Activated gamma-delta T cell treated with Interleukin-2 at 50 U/mL for 16 hours (primary cell): ENCODE results near the gene RPA3.
"Not testable (repeated sequence)": the region's sequence is repeated elsewhere in the genome, so short reads cannot be mapped to it uniquely, and the experiment has no call there.

Experiments used
- DNase-seq: peaks from one replicate; pipeline ENCODE4 v3.0.0-alpha.2; 2020

Gene RPA3

DNA sequence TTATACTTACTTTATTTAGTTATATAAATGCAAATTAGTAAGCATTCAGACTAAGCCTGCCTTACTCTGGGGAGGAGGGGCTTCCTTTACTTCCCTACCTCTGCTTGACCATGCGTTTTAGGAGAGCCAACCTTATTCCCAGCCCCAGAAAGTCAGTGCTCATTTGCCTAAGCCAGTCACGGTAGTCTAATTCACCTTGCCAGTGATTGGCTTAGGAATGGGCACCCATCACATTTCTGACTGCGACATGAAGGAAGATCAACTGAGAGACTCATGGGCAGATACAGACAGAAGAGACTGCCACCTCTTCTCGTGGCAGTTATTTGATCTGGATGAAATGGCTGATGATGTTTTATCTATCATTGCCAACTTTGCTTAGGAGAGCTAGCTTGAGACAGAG is 29.5 kb downstream of the RPA3 start:
- DNase-seq: no peak

DNA sequence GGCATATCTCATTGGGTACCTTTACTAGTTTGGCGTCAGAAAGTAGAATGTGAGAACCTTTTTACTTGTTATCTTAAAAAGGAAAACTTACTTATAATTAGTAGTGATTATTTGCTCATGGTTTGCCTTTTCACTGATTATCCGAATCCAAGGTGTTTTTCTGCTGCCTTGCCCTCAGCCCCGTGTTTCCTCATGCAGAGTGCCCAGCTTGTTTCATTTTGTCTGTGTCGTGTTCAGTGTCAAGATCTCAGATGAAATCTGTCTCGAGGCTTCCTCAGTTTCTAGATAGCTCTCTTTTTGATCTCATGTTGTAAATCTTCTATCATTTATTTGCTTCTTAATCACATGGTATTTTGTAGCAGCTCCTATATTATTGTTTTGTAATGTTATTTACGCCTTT is 30.1 kb downstream of the RPA3 start:
- DNase-seq: no peak

DNA sequence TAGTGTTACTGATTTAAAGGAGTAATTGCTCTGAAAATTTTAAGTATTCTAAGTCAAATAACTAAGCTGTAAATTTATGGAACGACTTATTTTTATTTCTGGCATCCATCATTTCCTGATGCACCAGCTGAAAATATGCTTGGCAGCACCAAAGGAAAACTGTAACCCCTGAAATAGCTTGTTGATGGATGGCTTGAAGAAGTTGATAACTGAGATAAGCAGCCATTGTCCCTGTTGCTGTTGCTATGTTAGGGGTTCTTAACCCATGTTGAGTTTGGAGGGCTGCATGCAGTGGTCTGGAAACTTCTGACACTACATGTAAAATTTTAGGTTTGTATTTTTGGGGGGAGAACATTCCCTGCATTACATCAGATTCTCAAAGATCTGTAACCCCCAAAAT is 30.6 kb downstream of the RPA3 start:
- DNase-seq: no peak

DNA sequence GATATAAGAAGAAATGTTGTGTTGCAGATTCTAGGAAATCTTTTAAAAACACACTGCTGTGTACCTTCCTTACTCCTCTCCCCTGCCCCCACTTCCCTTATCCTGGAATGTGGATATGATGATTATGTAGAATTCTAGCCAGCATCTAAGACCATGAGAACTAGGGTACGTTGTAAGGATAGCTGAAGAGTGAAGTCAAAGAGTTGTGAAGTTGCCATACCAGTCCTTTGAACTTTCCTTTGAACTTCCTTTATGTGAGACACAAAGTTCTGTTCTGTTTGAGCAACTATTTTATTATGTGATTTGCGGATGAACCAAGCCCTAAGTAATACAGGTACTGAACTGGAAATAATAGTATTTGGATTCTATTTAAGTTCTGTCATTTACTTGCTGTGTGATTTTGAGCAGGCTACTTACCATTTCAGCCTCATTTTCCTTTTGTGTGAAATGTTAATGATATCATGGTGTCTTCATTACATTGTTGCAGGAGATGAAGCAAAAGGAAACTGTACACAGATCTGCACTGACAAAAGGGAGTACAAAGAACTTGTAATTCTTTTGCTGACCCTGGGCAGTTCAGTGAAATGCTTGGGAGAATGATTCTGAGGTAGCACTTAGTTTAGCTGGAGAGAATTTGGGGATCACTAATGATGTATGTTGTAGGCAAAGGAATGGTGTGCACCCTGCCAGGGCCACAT is 31.4 kb downstream of the RPA3 start:
- no peak for DNase-seq

DNA sequence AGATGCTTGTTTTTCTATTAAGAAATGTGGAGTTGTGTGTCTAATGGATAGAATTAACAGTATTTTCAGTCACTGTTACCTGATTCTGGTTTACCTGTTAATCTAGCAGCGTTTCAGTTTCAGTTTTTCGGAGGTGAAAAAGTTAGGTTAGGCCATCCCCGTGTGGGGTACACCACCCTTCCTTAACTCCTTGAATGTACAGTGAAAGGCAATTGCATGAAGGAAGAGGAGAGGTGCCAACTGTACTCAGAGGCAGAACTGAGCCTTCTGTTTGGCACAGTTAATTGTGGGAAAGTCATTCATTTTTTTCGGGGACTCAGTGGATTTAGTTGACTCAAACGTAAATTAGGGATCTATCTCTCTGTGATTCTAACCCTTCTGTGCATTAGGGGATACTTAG is 35.5 kb downstream of the RPA3 start:
- no peak for DNase-seq

DNA sequence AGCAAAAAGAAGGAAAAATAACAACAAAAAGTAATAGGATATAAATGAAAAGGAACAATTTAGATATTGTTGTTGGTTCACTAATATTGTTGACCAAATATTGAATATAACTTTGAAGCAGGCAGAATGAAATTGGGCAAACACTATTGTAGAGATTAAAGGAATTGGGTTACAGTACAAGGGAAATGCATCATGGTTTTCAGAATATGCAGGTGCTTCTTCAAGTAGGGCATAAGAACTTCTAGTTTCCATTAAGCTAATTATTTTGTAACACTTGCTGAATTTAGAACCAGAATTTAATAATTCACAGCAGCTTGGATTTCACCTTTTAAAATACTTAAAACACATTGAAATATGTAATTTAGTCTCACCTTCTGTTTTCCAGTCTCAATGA is 36.5 kb downstream of the RPA3 start:
- DNase-seq: no peak

DNA sequence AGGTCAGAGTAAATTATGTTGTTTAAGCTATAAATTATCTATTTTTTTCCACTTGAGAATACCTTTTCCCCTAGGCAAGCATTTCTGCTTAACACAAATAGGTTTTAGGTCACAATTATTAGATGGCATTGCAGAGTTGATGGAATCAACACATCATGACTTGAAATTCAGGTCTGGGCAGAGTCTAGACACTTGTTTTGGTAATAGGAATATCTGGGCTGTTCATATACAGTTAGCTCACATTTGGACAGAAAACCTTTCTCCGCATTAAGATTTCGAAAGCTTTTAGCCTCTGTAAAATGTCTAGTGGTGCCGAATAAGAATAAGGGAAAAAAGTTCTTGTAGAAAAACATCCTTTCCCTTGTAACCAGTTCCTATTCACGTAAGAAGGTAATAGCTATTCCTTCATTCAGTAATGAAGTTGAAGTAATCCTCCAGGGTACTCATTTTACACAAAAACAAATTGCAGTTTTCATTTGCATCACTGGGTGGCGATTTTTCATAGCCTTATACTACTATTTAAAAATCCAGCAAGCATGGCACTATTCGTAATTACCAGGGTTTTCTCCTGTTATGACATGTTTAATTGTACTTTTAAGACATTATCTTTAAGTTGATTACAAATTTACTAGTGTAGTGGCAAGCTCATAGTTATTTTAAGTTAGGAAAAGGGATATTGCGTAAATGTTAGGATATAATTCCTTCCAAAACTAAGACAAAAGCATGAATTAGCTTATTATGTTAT is 37.0 kb downstream of the RPA3 start:
- DNase-seq: peak; percentile 37

DNA sequence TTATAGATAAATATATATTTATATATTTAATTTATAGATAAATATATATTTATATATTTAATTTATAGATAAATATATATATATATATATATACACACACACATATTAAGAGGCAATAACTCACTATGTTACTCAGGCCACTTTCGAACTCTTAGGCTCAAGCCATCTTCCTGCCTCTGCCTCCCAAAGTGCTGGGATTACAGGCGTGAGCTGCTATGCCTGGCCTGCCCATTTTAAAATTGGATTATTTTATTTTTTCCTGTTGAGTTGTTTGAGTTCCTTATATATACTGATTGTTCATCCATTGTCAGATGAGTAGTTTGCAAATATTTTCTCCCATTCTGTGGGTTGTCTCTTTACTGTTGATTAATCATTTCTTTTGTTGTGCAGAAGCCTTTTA is 38.8 kb downstream of the RPA3 start:
- not testable (repeated sequence) for DNase-seq

DNA sequence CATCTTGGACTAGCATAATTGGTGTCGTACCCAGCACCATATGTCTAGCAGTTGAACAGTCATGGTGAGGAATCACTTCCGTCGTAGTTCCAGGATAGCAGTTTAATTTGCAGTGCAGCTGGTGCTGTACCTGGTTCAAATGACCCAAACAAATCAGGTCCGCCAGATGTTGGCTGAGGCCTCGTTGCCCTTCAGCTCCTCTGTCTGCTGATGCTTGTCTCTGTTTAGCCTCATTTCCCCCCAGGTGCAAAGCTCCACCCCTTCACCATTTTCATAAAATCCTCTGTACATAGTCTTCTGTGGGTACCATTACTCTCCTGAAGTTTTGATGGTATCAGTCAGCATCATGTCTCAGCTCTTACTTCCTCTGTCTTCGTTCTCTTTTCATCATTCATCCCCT is 42.7 kb downstream of the RPA3 start:
- DNase-seq: no peak

DNA sequence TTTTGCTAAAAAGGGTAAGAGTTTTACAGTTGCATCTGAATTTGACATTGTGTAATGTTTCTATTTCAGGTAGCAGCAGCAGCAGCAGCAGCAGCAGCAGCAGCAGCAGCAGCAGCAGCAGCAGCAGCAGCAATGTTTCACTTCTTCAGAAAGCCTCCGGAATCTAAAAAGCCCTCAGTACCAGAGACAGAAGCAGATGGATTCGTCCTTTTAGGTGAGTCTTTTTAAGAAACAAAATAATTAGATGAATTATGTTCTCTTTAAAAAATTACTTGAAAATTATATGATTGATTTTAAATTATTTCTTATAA is 45.2 kb downstream of the RPA3 start:
- no peak for DNase-seq

DNA sequence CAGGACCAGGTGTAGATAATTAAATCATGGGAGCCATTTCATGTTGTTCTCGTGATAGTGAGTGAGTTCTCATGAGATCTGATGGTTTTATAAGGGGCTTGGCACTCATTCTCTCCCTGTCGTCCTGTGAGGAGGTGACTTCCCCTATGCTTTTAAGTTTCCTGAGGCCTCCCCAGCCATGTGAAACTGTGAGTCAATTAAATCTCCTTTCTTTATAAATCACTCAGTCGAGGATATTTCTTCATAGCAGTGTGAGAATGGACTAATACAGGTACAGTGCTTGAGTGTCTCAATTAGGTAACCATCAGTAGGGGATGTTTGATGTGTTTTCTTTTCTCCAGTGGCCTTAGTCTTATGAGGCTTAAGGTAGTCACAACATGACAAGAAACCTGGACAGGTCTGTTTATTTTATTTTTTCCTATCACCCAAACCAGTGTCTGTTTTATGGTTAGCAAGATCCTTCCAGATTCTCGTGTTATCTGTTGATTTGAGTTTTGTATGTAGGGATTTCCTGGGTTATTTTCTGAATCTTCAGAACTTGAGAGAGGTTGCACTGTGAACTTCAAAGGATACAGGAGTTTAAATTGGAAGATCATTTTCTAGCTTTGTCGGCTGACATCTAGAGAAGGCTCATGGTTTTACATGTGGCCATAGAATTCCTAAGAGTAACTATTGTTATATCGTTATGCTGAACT is 45.7 kb downstream of the RPA3 start:
- DNase-seq: no peak

DNA sequence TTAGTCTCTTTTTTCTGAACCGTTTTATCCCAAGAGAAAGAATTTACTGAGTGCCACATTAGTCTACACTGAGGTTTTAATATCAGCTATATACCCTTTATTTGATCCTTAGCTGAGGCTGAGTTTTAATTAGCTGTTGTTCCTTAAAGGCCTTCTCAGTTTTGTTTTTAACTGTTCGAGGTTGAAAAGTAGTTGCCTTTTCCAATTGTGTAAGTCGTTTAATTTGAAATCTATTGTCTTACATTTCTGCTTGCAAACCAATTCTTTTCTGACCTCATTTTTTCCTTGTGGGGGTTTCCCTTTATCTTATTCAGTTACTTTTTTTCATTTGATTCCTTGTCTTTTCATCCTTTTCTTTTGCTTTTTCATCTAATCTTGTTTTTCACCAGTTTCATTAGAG is 47.0 kb downstream of the RPA3 start:
- no peak for DNase-seq

DNA sequence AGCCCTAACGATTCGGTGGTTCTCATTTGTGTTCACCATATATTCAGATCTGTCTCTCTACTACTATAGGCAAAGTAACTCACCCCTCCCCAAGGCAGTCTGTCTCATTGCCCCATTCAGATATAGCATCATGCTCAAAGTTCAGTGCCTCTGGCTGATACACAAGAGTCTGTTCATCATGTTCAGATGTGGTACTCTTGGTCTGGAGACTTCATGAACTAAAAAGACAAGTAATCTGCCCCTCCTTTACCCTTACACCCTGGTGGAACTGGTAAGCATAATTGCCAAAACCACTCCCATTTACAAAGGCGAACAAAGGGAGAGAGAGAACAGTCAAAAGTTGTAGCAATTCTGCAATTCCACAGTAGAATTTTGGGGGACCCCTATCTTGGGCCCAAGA is 47.9 kb downstream of the RPA3 start:
- DNase-seq: no peak

DNA sequence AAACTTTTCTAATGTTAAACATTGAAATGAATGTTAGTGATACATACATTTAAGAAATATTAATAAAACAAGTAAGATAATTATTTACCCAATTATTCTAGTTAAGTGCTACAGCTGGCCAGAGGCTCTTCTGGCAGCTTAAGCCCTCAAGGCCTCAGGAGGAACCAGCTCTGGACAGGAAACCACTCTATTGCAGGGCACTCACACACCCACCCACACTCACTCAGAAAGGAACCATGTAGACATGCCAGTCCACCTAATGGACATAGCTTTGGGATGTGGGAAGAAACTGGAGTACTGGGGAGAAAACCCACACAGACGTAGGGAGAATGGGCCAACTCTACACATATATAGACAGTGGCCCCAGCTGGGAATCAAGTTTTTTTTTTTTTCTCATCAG is 49.7 kb downstream of the RPA3 start:
- no peak for DNase-seq

DNA sequence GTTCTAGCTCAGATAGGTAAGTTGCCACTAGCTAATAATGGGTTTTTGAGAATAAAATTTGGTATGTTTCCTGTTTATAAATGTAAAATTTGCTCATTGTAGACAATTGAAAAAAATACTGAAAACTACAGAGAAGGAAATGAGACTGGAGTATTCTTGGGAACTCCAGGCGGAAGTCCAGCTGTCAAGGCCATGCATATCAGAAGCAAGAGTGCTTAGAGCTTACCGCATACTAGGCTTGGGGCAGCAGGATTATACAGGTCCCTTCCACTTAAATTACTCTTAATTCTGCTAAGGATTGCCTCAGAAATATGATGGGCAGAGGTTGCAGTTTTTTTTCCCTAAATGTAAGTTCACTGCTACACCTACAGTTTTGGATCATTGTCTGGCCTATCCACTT is 51.2 kb downstream of the RPA3 start:
- no peak for DNase-seq

DNA sequence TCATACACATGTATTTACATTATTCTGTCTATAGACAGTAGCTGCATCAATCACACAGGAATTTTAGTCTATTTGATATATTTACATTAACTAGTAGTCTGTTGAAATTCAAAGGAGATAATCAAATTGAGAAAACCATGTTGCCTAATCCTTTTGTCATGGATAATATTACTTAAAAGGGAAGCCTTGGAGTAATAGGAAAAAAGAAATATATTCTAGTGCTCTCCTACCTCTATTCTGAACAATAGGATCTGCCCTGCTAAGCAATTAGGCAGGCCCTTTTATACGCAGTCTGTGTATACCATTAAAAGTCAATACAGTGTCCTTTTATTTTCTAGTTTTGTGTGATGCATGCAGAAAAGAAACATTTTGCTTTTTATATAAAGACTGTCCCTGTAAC is 53.4 kb downstream of the RPA3 start:
- DNase-seq: no peak

DNA sequence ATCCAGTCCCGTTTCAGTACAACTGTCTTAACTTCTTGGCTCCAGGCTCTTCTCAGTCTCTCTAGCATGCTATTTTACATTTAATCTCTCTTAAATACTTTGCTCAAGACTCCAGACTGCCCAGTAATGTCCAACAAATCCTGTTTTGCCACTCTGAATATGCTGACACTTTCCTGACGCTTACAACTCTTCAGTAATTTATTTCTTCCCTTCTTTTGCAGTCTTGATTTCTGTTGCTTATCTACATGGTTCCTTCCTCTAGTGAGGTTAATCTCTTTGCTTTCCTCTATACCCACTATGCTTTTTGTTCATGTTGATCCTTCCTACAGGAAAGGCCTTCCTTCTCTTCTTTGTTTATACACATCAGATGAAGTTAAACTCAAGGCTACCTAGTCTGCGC is 54.1 kb downstream of the RPA3 start:
- no peak for DNase-seq

DNA sequence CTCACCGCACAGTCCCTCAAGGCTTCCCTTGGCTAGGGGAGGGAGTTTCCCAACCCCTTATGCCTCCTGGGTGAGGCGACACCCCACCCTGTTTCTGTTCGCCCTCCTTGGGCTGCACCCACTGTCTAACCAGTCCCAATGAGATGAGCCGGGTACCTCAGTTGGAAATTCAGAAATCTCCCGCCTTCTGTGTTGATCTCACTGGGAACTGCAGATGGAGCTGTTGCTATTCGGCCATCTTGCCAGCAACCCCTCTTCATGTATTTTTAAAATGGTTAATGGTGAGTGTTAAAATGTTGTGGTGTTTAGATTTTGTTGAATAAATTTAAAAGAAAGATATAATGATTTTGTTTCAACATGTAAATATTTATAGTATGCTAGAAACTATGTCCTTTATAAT is 55.9 kb downstream of the RPA3 start:
- no peak for DNase-seq

DNA sequence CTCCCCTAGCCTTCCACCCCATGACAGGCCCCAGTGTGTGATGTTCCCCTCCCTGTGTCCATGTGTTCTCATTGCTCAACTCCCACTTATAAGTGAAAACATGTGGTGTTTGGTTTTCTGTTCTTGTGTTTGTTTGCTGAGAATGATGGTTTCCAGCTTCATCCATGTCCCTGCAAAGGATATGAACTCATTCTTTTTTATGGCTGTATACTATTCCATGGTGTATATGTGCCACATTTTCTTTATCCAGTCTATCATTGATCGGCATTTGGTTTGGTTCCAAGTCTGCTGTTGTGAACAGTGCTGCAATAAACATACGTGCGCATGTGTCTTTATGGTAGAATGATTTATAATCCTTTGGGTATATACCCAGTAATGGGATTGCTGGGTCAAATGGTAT is 61.9 kb downstream of the RPA3 start:
- not testable (repeated sequence) for DNase-seq

DNA sequence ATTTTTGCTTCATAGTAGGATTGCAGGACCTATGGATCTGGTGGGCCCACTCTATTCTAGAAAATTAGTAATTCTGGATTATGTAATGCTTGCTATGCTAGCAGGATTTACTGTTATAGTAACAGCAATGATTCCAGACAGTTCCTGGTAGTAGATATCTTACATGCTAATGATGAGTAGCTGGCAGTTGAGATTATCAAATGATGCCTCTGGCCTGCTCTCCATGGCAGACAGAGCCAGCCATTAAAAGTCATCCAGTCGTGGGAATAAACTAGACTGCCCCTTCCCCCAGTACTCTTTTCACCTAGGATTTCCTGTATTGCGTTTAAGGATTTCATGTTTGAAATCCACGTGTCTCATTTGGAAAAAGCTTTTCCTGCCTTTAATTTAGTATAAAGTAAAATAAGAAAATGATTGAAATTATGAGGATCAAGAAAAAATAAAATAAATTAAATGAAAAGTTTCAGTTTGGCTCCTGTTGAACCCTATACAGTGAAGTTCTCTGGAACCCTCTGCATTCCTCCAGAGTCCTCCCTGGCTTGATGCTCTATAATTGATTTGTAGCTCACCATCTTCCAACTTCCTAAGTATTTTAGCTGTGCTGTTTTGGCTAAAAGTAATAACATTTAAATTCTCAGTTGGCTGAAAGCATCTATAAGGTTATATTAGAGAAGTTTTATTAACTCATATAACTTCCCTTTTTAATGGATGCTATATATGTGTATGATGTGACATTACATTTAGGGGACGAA is 63.3 kb downstream of the RPA3 start:
- DNase-seq: no peak

DNA sequence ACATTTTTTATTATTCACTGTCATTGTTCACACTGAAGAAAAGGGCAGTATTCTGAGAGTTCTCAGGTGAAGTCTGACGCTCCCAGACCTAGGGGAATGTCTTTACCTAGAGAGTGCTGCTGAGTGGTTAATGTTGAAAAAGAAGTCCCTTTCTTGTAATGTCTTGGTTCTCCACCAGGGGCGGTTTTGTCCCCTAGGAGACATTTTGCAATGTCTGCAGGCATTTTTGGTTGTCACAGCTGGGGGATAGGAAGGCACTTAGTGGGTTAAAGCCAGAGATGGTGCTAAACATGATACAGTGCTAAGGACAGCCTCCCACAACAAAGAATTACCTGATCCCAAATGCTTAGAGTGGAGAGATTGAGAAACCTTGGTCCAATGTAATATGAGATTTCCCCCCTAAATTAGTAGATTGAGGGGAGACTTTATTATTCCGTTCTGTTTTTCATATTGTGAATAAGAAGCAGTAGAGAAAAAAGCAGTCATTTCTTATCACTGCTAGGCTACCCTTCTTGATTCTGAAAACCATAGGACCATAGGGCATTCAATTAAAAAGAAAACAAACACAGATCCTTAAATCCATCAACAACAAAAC is 64.7 kb downstream of the RPA3 start:
- DNase-seq: no peak

DNA sequence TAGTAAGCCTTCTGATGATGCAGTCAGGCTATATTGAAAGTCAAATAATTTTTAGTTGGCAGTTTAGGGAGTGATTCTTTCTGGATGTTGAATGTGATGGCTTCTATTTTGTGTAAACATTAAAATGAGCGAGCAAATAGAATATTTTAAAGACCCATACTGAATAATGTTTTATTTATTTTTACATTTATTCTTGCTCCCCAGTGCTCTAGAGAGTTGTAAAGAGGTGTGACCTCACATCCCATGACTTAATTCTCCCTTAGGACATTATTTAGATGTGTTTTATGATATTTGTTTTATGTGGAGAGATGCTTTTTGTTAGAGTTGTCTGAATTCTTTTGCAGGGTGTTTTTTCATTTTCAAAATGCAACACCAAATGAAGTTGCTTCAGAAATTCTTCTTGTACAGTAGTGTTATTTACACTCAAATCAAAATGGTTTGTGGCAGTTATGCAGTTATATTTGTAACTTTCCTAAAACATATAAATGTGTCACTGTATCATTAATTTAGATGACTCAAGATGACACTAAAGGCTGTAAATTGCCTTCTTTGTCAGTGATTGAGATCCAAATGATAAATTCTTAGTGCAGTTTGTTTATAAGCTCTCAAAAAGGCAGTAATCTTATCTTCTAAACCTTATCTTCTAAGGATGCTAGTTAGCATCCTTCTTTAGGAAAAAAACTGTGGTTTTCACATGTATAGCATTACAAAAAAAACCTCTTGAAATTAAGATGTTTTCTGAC is 65.4 kb downstream of the RPA3 start:
- DNase-seq: no peak

DNA sequence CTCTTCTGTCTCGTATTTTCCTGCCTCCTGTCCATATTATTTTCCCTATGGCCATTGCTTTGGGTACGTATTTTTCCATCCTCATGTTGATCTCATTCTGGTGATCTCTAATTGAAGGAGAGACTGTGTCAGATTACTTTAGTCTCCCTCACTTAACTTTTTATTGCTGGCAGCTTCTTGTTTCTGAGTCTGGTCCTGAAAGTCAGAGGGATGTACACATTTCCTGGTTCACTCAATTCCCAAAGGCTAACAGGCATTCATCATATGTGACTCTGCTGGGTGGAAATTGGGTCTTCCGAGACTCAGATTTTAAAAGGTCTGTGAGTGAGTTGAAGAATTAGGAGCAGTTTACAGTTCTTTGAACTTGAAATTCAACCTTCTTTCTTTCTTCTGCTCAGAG is 66.9 kb downstream of the RPA3 start:
- DNase-seq: no peak
